GM12891 (cell line): Measurements from ENCODE around the gene TFG.

Experiments
- DNase-seq: peaks from one replicate; pipeline ENCODE4 v3.0.0; 2011; ENCODE audit warnings: low spot score; ENCODE audit not compliant: insufficient read length
- FAIRE-seq: peaks from 2 replicates; lab custom pipeline; 2011; peaks lifted over from hg19 to GRCh38; lab: Jason Lieb, UNC
- PAX5 ChIP-seq: IDR thresholded peaks from 2 replicates; pipeline ENCODE4 v1.6.1; 2011; ENCODE audit warnings: low read length, moderate library complexity, mild to moderate bottlenecking; ENCODE audit not compliant: insufficient read depth, severe bottlenecking
- POLR2A ChIP-seq: IDR thresholded peaks from 2 replicates; pipeline ENCODE4 v1.6.1; 2011; ENCODE audit warnings: low read depth, low read length, control low read depth
- POLR2AphosphoS5 ChIP-seq: IDR thresholded peaks from 2 replicates; pipeline ENCODE4 v1.6.1; 2011; ENCODE audit warnings: low read depth, low read length, control low read depth
- POU2F2 ChIP-seq: IDR thresholded peaks from 2 replicates; pipeline ENCODE4 v1.6.1; 2011; ENCODE audit warnings: low read depth, mild to moderate bottlenecking, control low read depth, low read length, moderate library complexity
- SPI1 ChIP-seq: IDR thresholded peaks from 2 replicates; pipeline ENCODE4 v1.6.1; 2011; ENCODE audit warnings: low read depth, low read length, control low read depth
- TAF1 ChIP-seq: IDR thresholded peaks from 2 replicates; pipeline ENCODE4 v1.6.1; 2011; ENCODE audit warnings: low read depth, low read length, control low read depth

The TFG gene

DNA sequence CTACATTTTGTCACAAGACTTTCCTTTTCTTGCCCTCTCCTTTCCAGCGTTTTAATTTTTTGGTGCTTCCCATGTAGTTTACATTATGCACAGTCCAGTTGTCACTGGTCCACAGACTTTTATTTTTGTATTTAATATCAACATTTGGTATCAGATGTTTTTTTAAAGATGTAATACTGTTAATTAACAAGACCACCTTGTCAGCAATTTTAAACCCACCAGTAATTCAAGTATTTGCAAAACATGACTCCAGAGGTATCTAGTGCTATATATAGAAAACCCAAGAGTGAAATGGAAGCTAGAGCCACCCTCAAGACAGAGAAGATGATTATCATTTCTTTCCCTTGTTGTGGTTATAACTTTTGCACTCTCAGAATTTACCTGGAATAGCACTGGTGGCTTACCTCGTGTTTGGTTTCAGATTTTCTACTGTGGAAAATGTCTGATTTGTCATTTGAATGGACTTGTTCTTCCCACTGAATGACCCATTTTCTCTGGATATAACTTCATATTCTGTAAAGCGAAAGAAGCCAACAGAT is 56.2 kb downstream of the TFG start:
- TF ChIP-seq PAX5 = no peak
- TF ChIP-seq POLR2A = no peak
- no peak for TF ChIP-seq POLR2AphosphoS5
- no peak for TF ChIP-seq SPI1
- no peak for TF ChIP-seq POU2F2
- no peak for TF ChIP-seq TAF1
- FAIRE-seq = no peak

DNA sequence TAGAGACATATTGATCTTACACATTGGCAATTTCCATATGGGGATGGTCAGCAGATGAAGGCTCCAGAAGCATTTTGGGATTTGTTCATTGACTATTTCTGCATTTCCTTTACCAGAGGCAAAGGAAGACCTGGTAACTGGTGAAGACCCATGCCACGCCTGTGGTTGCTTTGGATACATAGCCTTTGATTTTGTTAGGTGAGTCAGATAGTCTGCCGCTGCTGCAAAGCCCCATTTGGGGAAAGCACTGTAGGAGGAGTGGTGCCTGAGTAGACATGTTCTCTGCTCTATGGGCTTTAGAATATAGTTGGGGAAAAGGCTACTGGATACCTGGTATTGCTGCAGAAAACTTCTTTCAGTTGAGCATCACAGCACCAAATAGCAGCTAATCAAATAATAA is 56.8 kb downstream of the TFG start:
- TF ChIP-seq POLR2AphosphoS5 (no peak), SPI1 (no peak), POU2F2 (no peak), TAF1 (no peak), PAX5 (no peak), POLR2A (no peak)
- DNase-seq = no peak
- FAIRE-seq = no peak

More for the DNA sequence above, 56.2 kb downstream of the TFG start:
- no peak for DNase-seq

DNA sequence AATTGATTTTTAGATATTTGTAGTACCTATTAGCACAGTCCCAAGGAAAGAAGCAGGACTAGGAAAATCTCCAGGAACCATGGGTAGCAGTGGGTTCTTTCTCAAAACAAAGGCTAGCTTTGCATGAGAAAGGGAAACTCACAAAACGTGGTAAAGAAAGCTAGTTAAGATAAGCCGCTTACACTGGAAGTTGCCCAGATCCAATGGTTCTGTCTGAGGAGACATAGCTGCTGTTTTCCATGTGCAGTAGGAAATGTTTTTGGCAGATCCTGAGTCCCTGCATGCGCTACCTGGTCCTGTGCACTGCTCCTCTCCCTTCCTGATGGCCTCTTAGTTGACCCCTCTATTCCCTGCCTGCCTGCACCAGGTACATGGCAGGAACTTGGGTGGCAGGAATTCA is 60.4 kb downstream of the TFG start:
- DNase-seq = no peak
- TF ChIP-seq PAX5 (no peak), POLR2AphosphoS5 (no peak), SPI1 (no peak), POLR2A (no peak), TAF1 (no peak), POU2F2 (no peak)
- FAIRE-seq = no peak

DNA sequence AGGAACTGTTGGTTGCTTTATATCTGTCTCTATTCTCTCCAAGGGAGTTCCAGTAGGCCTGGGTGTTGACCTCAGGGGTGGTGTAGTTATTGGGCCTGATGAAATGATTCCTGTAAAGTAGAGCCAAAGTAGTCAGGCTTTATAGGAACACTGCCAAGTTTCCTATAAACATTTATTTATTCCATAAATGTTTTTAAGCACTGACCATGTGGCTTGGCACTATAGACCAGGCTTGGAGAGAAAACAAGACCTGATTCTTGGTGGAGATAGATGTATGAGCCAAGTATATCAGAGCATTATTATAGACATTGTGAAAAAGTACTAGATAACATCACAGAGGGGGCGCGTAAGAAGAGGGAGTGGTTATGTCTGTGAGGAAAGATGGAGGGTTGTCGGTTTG is 65.9 kb downstream of the TFG start:
- no peak for FAIRE-seq
- TF ChIP-seq POU2F2 (no peak), POLR2AphosphoS5 (no peak), TAF1 (no peak), POLR2A (no peak), PAX5 (no peak), SPI1 (no peak)
- no peak for DNase-seq

DNA sequence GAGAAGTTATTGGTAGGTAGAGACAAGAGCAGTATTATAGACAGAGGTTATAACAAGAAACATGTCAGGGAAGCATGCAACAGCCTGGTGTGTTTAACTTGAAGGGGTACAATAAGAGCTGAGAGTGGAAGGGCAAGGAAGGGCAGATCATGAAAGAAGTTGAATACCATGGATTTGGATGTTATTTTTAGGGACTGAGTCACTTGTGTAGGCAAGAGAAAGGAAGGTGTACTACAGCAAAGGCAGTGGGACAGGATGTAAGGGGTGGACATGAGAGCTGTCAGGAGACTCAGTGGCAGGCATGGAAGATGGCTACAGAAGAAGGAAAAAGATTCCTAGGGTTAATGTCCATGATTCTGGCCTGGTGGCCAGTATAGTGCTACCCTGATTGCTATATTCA is 66.4 kb downstream of the TFG start:
- FAIRE-seq (no peak), DNase-seq (no peak)
- TF ChIP-seq POLR2A (no peak), SPI1 (no peak), POLR2AphosphoS5 (no peak), POU2F2 (no peak), TAF1 (no peak), PAX5 (no peak)

DNA sequence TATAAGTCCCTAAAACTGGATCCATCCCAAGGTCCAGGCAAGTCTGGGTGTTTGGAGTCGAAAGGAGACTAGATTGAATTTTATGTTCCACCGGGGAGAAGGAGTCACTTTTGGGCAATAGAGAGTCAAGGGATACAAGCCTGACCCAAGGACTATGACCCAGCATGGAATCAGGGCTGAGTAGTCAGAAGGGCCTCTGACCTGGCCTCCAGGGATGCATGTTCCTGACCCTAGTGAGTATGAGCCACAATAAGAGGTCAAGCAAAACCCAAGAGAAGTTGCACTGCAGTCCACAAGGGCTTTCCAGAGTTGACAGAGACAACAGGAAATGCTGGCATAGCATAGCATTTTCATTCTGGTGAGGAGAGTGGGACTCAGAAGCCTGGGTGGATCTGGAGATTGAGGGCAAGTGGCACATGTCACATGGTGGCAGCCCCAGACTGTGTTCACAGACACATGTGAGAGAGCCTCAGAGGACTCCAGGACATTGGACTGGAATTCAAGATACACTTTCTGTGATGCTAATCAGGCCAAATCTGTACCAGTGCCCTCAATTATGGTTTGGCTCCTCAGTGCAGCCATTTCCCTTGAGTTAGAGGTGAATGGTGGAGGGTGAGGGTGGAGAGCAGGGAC is 66.9 kb downstream of the TFG start:
- DNase-seq (no peak), FAIRE-seq (no peak)
- no peak for TF ChIP-seq POLR2AphosphoS5
- no peak for TF ChIP-seq SPI1
- no peak for TF ChIP-seq POLR2A
- TF ChIP-seq TAF1 = no peak
- no peak for TF ChIP-seq PAX5
- TF ChIP-seq POU2F2 = no peak

DNA sequence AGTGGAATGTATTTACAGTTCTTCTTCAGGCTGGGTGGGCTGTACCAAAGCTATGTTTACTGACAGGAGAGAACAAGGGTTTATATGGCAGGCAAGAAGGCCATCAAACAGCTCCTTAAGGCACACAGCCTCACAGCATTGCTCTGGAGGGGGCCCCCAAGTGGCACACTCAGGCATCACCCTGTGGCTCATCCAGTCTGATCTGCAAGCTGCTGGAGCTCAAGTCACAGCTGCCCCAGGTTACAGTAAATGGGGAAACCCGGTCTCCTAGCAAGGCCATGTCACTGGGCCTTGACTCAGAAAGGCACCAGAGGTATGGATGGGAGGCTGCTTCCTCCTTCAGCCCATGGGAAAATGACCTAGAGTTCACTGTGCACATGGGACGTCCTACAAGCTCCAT is 67.5 kb downstream of the TFG start:
- TF ChIP-seq PAX5 = no peak
- DNase-seq (no peak), FAIRE-seq (no peak)

DNA sequence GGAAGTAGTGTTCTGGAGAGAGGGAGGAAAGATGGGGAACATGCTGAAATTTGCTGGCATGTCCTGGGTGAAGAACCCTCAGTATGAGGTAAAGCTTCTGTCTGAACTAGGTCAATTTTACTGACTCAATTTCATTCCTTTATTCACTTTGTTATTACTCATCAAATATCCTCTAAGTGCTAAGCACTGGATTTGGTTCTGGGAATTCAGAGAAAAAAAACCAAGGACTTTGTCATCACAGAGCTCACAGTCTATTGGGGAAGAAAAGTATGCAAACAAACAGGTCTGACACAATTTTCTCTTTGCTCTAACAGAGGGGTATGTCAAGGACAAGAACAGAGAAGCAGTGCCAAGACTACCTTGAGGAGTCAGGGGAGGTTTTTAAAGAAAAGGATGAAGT is 68.0 kb downstream of the TFG start:
- FAIRE-seq (no peak), DNase-seq (no peak)

DNA sequence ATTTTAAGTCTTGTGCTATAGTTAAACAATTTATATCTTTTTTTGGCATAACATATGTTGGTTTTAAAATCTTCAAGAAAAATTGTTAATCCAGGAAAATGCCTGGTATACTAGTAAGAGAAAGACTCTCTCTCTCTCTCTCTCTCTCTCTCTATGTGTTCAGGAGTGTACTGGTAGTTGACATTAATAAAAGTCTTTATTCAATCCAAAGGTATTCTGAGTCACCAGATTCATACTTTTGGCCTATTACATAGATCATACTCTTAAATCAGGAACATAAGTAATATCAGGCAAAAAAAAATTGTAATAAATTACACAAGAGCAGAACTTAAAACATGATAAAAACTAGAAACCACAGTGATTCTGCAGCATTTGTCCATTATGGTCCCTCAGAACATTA is 70.2 kb downstream of the TFG start:
- FAIRE-seq (no peak), DNase-seq (no peak)
- TF ChIP-seq SPI1 = no peak
- no peak for TF ChIP-seq POLR2A
- no peak for TF ChIP-seq POU2F2
- no peak for TF ChIP-seq POLR2AphosphoS5
- no peak for TF ChIP-seq PAX5
- no peak for TF ChIP-seq TAF1

More for the DNA sequence above, 68.0 kb downstream of the TFG start:
- TF ChIP-seq POU2F2 = no peak
- TF ChIP-seq SPI1 = no peak
- no peak for TF ChIP-seq PAX5
- no peak for TF ChIP-seq TAF1
- no peak for TF ChIP-seq POLR2AphosphoS5
- no peak for TF ChIP-seq POLR2A

DNA sequence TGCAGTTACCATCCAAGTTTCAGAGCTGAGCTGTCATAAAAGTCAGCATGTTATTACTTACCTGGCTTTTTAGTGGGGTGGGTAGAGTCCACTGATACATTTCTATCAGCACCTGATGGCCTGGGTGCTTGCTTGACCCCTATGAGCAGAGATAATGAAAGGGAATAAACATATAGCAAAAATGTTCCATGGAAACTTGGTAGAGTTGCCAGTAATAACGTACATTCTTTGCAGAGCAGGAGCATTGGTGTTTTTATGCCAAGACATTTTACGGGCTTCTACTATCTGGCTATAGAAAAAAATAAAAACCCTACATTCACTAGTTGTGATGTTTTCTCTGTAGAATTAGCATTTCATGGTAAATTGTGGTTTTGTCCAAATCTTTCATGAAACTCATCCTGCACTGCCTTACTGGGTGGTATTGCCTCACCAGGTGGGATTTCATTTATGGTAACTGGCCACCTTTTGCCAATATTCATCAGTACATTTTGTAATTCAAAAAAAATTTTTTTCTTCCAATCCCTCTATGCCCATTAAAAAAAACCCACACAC is 70.9 kb downstream of the TFG start:
- DNase-seq (no peak), FAIRE-seq (no peak)
- TF ChIP-seq PAX5 (no peak), SPI1 (no peak), TAF1 (no peak)

DNA sequence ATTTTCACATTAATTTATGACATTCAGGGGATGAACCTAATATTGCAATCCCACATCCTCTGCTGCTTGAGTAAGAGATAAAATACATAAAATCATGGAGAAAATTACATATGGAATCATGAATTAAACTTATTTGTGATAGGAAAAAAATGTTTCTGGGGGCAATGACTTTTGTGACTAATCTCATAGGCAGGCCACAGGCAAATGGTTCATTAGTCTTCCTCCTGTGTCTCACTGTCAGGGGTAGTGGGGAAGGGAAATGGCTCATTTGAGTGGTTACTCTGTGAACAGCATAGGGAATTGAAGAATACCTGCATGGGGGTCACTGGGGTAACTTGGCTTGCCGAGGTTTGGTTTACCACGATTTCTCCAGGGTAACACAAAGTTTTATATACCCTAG is 72.0 kb downstream of the TFG start:
- TF ChIP-seq POLR2AphosphoS5 (no peak), PAX5 (no peak), POU2F2 (no peak), TAF1 (no peak), SPI1 (no peak), POLR2A (no peak)
- no peak for FAIRE-seq
- no peak for DNase-seq
